ENCODE results near the gene FAM181A.
A peak's percentile ranks its signal among the peaks of the same experiment; 100 is the strongest.

The FAM181A gene

DNA sequence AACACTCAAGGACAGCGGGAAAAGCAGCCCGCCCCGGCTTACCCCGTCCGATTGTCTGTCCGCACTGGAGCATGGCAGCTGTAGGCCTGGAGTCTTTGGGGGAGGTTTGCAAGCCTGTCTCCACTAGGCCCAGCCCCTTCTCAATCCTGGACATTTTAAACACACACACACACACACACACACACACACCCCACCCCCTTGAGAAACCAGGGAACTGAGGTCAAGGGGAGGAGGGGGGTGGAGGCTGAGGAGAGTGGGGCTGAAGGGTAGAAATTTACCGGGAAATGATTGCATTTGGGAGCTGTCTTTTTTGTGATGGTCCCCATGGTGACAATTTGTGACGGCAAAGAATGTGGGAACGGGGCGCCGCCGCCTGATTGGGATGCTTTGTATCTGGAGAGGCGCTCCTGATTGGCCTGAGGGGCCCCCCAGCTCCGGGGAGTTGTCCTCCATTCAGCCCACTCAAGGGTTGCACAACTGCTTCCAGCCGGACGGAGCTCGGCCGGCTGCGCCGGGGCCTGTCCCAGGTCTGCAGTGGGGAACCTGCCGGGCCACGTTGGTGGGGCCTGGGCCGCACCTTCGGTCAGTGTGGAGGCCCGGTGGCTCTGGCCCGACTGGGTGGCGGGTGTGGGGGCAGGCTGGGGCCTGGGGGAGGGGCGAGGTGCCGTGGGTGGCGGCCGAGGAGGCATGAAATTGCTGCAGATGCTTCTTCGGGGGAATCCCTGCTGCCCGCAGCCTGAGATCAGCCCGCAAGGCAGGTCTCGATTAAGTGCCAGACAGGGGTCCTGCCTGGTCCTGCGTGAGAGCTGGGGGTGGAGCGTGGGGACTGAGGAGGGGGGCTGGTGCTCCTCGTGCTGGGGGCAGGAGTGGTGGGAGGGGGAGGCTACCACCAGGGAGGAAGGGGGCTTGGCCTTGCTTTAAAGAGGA, at the start of gene FAM181A:
FAM181A (plus strand) TSS at position 472 of the 927 bp plus-strand sequence. CDS start 942 bp downstream, outside the sequence.
- no peak for DNase-seq

DNA sequence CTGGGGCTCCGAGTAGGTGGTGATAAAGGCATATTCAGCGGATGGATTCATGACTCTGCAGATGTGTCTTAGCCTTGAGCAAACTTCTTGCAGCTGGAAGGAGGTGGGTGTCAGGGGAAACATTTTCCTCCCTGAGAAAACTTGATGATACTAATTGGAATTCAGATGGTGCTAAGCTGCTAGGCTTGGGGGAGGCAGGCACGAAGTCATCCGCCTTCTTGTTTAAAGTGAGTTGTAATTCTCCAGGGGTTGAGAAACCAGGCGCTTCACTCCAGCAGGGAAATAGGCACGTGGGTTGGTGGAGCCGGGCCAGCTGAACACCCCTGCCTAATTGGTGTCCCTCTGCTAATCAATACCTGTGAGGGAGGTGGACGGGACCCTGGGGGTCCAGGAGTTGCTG, 48.9 kb upstream of the FAM181A start:
- DNase-seq = no peak

DNA sequence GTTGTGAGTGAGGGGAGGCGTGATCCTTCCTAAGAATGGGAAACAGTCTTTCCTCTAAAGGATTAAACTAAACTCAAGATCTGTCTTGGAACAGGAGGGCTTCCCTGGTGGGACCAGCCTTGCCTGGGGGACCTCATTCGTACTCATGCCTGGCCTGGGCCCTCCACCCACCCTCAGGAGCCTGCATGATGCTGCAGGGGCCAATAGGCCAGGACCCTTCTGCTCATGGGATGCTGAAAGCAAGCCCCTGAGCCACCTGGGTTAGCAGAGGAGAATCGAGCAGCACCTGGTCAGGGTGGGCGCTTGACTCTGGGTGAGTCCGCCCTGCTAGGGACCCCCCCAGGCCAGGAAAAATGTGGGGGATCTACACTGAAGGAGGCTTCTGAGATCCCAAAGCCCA, 48.3 kb upstream of the FAM181A start:
- DNase-seq = no peak

DNA sequence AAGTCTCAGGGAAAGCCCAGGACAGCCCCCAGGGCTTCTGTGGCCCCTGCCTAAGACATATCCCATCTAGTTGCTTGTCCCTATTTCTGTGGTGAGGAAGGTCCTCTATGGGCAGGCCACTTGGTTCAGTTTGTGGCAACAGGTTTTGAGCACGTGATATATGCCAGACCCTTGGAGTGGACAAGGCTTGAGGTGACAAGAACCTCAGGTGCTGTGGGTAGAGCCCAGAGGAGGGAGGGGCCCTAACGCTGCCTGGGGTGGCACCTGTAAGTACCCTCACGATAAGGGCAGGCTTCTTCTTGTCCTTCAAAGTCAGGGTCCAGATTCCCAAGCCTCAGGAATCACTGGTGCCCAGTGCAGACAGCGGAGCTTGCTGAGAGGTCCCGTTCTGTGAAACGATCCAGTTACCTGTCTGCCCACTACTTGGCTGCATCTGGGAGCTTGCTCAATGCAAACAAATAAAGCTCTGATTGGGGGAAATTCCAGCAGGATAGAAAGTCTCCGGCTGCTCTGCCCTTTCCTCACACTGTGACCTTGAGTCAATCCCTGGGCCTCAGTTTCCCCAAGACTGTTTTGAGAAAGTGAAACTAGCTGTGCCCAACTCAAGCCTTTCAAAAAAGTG, 47.7 kb upstream of the FAM181A start:
- peak in 1 of 2 experiments; percentile 69 for DNase-seq

DNA sequence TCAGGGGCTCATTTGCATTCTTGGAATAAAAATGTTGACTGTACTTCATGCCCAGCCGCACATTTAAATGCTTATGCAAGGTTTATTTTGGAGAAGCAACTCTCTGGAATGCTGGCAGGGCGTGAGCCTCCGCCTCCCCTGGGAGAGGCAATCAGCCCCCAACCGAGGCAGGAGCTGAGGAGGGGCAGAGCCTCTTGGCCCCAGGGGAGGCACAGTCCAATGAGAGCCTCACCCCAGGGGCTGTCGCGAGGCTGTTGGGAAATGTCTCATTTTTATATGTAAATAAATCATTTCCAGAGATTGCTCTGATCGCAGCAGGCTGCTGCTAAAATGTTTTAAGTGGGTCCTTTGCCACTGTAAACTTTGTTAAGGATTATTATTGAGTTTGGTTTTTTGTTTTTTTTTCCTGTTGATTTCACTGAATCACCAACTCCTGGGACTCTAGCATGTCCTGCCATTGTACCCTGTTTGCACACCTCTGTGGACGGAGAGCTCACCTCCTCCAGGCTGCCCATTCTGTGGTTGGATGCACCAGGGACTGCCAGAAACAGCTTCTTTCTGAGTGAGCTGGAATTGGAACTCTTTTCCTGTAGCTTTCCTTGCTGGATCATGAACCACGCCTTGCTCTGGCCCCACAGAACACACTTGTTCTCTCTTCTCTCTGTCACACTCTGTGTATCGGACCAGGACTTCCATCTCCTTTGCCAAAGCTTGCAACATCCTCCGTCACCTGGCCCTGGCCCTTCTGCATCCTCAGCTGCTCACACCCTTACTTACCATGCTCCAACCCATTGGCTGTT, 46.9 kb upstream of the FAM181A start:
- DNase-seq = peak; percentile 91 to 97

DNA sequence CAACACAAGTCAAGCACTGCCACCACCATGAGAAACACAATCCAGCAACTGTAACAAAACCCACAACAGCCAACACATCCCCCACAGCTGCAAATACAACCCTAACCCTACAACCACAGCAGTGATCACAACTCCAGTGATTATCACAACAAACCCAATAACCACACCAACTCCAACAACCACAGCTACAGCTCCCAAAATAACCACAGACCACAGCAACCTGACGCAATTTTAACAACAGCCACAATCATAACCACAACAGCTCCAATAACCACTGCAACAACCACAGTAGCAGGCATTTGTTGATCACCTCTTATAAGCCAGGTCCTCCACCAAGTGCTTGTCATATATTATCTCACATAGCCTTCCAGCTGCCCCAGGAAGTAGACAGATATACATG, 42.2 kb upstream of the FAM181A start:
- DNase-seq = no peak

DNA sequence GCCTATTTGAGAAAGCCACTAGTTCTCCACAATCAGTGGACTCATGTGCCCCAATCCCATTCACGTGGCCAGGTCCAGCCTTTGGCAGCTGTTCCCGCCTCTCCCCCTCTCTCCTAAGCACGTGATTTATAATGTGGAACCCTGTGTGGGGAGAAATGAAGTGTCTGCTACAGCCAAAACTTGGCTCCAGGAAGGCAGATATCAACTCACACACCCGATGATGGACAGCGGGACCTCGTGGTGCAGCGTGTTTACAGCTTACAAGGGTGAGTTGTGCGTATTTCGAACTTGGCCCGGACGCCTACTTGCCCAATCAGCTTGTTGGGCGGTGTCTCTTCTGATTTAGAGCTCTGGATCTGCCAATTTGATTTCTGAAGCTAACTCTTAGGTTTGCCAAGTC, 38.1 kb upstream of the FAM181A start:
- DNase-seq = no peak

DNA sequence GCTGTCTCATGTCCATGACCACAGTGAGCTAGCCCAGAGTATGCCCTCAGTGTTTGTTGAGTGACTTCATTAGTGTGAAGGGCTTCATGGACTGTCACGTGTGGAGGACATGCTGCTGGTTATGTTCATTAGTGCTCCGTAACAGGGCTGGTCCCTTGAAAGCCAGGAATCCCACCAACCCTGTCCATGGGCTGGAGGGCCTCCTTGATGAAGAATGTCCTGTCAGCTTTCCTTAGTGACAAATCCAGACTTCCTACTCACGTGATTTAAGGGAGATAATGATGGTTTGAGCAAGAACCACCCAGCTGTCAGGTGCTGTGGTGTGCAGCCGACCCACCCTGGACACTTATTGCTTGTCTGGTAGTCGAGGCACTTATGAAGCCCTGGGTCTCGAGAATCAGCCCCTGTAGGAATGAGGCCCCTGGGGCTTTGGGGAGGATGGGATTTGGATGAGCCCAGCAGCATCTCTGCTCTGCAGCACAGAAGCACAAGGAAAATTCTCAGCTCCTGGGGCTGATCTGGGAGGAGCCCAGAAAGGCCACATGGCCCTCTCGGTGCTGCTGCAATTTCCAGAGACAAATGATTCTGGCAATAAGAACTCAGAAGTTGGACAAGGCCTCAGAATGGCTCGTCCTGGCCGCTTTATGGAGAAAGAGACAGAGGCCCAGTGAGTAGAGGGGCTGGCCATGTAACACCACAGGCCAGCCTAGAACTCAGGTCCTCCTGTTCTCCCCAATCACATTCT, 37.2 kb upstream of the FAM181A start:
- no peak for DNase-seq

DNA sequence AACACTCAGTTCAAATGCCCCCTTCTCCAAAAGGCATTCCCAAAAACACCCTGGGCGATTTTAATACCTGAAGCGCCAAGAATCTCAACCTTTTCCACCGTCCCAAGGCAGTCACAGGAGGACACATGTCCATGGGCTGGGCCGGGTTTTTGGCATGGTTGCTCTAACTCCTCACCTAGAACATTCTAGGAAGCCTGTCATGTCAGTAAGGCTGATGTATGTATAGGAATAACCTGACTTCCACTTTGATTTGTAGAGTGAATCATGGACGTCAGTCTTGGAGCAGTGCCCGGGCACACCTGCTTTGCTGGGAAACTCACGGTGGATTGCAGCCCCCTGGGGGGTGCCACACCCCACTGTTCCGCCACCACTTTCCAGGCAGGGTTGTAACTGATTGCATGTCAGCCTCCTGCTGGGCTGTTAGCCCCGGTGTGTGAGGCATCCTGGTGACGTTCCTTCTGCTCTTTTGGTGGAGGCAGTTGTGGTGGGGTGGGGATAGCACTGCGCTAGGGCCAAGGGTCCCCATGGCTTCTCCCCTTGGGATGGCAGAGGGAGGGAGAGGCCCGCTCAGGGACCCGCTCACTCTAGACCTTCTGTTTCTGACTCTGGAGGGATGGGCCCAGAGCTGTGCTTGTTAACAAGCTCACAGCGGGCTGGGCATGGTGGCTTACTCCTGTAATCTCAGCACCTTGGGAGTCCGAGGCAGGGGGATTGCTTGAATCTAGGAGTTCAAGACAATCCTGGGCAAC, 35.2 kb upstream of the FAM181A start:
- no peak for DNase-seq

DNA sequence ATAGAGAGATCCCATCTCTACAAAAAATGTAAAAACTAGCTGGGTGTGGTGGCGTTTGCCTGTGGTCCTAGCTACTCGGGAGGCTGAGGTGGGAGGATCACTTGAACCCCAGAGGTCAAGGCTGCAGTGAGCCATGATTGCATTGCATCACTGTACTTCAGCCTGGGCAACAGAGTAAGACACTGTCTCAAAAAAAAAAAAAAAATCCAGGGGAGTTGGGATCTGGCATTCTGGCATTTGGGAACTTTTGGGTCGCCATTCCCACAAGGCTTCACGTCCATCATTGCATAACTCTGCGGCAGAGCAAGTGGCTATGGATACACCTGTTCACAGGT, 34.7 kb upstream of the FAM181A start:
- no peak for DNase-seq

DNA sequence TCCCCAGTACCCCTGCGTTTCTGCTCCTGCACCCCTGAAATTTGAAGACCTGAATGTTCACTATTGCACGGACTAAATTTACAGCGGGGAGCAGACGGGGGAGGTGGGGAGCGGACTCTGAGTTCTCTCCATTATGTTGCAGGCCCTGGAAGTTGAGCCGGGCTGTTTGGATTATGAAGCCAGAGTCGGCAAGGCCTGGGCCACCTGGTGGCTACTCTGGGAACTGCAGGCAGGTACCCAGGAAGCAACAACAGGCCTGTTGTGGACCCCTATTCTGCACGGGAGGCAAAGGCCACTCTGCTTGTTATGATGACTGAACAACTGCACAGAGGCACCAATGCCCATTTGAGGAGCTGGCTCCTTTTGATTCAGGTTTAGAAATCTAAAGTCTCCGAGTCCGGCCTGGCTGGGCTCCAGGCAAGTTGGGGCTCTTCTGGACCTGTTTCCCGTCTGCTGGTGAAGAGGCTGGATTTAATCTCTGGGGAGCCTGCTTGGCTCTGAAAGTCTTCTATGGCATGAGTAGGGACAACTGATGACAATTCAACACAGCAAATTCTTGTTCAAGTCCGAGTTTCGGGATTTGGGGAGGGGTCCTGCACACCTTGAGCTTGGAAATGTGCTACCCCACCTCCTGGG, 34.1 kb upstream of the FAM181A start:
- peak; percentile 26 to 75 for DNase-seq

DNA sequence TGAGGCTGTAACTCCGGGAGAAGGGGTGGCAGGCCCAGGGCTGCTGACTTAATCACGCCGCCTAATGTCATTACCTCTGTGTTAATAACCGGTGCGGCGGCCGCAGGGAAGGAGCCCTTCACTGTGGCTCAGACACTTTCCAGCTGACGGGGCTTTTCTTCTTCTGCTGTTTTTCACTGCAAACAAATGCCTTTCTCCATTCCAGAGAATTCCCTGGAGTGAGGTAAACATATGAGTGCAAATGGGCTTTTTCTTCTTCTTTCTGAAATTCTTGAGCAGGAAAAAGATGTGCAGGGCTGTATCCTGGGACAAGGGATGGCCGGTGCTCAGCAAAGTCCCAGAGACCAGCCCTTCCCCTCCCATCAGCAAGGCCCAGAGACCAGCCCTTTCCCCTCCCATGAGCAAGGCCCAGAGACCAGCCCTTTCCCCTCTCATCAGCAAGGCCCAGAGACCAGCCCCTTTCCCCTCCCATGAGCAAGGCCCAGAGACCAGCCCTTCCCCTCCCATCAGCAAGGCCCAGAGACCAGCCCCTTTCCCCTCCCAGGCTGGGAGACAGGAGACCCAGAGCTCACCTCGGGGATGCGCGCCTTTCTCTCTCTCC, 33.4 kb upstream of the FAM181A start:
- DNase-seq = no peak

DNA sequence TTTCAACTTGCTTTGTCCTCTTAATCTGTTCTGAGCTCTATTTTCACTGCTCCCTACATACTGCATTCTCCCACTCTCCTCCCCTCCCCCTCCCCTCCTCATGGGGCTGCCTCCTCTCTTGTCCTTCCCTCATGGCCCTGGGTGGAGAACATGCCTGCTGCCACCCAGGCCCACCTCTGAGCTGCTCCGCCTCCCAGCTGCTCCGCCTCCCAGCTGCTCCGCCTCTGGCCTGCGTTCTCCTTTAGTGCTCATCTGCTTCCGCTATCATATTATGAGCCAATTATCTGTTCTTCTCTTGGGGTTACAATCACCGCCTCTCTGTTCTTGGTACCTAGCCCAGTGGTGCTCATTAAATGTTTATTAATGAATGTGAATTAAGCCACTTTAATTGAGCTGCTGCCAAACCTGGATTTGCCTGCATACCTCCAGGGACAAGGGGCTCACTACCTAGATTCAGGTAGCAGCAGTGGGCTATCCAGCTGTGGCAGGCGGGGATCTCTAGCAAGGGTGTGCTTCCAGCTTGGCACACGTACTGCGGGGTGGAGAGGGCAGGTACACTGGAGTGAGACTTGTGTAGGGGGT, 32.0 kb upstream of the FAM181A start:
- DNase-seq = no peak

DNA sequence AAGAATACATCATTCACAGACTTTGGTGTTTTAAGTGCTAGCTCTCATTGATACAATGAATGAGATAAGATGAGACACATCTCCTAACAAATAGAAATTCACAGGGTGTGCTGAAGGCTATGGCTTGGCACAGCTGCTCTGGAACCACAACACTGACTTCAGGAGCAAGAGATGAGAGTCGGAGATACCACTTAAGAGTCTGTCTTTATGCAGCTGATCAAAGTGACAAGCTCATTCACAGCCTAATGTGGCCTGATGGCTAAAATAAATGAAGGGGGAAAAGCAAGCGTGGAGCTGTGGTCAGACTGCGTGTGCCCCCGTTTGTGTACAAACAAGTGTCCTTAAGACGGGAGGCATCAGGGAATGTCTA, 29.7 kb upstream of the FAM181A start:
- DNase-seq = no peak

DNA sequence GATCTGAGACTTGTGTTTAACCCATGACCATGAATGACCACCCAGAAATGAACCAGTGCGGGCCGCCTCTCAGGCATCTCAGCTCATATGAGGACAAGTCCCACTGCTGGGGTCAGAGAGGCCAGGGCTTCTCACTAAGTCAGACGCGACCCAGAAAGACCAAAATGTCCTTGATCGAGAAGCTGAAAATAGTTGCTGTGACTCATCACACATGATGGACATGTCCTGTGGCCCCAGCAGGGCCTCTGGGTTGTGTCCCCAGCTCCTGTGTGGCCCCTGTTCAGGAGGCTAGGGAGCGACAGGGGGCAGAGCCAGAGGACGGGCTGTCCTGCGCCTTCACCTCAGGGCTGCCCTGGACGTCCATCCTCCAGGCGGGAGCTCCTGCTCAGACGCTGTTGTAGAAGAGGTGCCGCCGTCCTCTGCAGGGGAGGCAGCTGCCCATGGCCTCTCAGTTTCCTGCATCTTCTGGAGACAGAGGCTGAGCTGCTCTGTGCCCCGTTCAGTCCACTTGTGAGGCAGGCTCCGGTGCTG, 29.0 kb upstream of the FAM181A start:
- DNase-seq = no peak

DNA sequence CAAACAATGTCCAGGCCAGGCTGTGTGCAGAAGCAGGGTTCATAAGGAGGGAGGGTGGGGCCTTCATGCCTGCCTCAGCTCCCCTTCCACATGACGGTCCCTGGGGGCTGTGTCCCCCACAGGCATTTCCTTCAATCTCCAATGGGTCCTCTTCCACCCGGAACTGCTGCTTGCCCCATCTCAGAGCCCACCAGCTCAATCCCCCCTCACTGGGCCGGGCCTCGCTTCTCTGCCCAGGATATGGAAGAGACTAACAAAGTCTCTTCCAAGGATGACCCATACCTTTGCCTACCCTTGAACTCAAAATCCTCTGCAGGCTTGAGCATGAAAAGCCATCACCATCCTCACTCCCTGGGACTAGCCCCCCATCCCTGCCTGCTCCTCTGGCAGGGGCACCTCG, 28.4 kb upstream of the FAM181A start:
- DNase-seq = no peak

DNA sequence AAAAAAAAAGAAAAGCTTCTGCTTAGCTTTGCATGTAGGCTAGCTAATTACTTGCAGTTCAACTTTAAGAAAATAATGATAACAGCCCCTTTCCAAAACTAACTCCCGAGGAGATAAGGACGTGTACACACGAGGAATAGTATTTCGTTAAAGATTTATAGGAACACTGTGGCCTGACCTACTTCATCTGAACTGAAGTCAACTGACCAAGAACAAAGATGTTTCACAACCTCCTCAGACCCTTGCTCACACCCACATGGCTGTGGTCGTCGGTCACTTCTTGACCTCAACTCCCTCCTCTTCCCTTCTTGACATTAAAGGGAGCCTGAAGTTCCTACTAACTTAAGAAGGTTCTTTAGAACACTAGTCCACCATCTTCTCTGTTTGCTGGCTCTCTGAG, 25.3 kb upstream of the FAM181A start:
- no peak for DNase-seq

DNA sequence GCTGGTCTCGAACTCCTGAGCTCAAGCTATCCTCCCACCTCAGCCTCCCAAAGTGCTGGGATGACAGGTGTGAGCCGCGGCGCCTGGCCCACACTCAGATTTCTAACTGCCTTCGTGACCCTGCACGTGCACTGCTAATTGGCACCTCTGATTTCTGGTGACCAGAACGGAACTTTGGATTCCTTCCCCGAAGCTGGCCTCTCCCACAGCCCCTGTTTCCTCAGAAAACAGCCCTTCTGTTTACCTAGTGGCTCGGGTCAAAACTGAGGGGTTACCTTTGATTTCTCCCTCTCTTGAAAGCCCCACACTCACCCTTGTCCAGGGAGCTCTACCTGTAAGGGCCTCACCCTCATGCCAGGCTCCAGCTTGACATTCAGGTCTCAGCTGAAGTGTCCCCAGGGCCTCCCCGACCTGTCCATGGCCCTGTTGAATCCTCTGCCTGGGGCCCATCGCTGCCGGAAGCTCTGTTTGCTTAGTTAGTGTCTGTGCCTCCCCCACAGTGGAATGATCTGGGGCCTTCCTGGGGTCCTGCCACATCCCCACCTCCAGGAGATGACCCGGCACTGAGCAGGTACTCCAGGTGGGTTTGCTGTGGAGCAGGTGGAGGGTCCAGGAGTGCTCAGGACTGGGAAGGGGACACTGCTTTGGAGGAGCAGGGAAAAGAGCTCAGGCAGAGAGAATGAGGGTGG, 24.4 kb upstream of the FAM181A start:
- no peak for DNase-seq

DNA sequence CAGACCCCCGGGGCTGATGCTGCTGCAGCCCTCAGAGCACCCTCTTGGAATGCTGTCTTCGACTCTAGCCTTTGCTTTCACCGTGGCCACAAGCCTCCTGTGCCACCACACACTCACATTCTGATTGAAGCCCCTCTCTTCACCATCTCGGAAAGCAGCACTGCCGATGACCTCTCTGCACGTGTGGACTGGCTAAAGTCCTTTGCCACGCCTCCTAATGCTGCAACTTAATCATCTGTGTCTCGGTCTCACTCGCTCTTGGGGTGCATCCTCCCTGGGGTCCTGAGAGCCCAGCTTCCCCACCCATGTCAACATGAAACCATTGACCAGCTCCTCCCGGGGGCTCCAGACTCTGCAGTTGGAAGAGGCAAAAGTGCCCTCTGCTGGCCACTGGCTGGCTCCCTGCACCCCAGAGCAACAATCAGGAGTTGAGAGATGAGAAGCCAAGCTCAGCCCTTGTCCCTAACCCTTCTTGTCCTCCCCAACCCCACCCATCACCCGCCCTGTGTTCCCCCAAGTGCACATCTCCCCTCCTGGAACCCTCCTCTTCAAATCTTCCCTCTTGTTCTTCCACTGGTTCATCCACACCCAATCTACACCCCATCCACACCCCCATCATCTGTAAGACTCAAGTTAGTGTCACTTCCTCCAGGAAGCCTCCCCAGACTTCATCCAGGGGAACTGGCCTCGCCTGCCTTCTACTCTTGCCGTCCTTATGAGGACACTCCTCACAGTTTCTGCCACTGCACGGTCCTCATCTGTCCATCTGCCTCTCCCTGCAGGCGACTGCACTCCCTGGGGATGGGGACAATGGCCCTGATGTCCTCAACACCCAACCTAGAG, 23.6 kb upstream of the FAM181A start:
- DNase-seq = peak in 1 of 2 experiments; percentile 31

All from NCI-H526 (cell line).